HepG2 (cell line): ENCODE data around the gene IL6R. TPM values are rescaled to one million over a fixed set of nuclear protein-coding genes. Genes with fewer than 3 reads are reported as not detected.

Experiments used
- ATAC-seq: fragments of 200-7000 bp; cut with Tn5 transposase; 3 replicates; pipeline ENCODE4 v1.9.1; 2020; ENCODE audit warnings: mild to moderate bottlenecking, moderate library complexity
- BruUV-seq: library from RNA; stranded (reverse); fragments of 400-500 nt; replicated peaks from 2 replicates; lab custom pipeline; 2021; lab: Mats Ljungman, UMichigan
- CTCF ChIA-PET: fragments of 300-600 bp; formaldehyde crosslinking; extraction: SDS; loops from one replicate; lab custom pipeline; 2021; ENCODE audit warnings: low total read pairs, inconsistent platforms, low intra/inter-chr PET ratio; lab: Yijun Ruan, JAX
- POLR2A ChIA-PET: fragments of 350-600 bp; sonication (Branson Sonifier 250); formaldehyde crosslinking; loops from one replicate; lab custom pipeline; 2020; ENCODE audit warnings: antibody characterized with exemption, inconsistent platforms; lab: Yijun Ruan, JAX
- DNase-seq: peaks from one replicate; pipeline ENCODE4 v3.0.0-alpha.2; 2015; ENCODE audit warnings: low spot score
- FAIRE-seq: peaks from 3 replicates; lab custom pipeline; 2011; peaks lifted over from hg19 to GRCh38; lab: Jason Lieb, UNC
- H2AFZ ChIP-seq: one replicate; pipeline ENCODE4 v1.6.1; 2011; ENCODE audit warnings: low read length, inconsistent platforms
- H3K27ac ChIP-seq: fragments of 300-600 bp; 3 replicates; pipeline ENCODE4 v1.8.0; 2011; ENCODE audit warnings: mixed run types, mild to moderate bottlenecking, mixed read lengths, low read length, inconsistent platforms; ENCODE audit not compliant: insufficient read depth; ENCODE audit errors: extremely low read length
- H3K27me3 ChIP-seq, 2 experiments: fragments of 200-600 bp in 1 of 2; 2 replicates in 1 of 2; 3 replicates in 1 of 2; pipeline versions ENCODE4 v1.6.0 to v1.8.0; 2011; ENCODE audit warnings: low read length in 2 of 2, mild to moderate bottlenecking in 2 of 2, moderate library complexity in 2 of 2, inconsistent platforms in 1 of 2; ENCODE audit not compliant: insufficient read depth in 2 of 2, control insufficient read depth in 1 of 2
- H3K36me3 ChIP-seq, 2 experiments: fragments of 200-600 bp in 1 of 2; replicated peaks in 1 of 2; 2 replicates in 1 of 2; 3 replicates in 1 of 2; pipeline versions ENCODE4 v1.5.1 to v1.8.0; 2011; ENCODE audit warnings: low read length in 2 of 2, inconsistent platforms in 1 of 2; ENCODE audit not compliant: insufficient read depth in 2 of 2, control insufficient read depth in 1 of 2
- H3K4me1 ChIP-seq: 2 replicates; pipeline ENCODE4 v1.5.1; 2012; ENCODE audit warnings: low read length, inconsistent platforms; ENCODE audit not compliant: insufficient read depth
- H3K4me2 ChIP-seq: 2 replicates; pipeline ENCODE4 v1.6.0; 2011; ENCODE audit warnings: low read depth, low read length, inconsistent platforms
- H3K4me3 ChIP-seq, 3 experiments: fragments of 200-600 bp in 1 of 3; sonication (generic), shearing (Covaris generic) in 1 of 3; replicated peaks in 1 of 3; 2 replicates each; pipeline ENCODE4 v1.5.1; 2011 to 2016; ENCODE audit warnings: low read length in 3 of 3, inconsistent platforms in 2 of 3, low read depth in 2 of 3, mild to moderate bottlenecking in 2 of 3, control low read depth in 1 of 3, mixed read lengths in 1 of 3; ENCODE audit not compliant: insufficient read depth in 1 of 3
- H3K79me2 ChIP-seq: one replicate; pipeline ENCODE4 v1.6.1; 2011; ENCODE audit warnings: low read length, inconsistent platforms; ENCODE audit not compliant: insufficient read depth
- H3K9ac ChIP-seq: 2 replicates; pipeline ENCODE4 v1.6.0; 2011; ENCODE audit warnings: mild to moderate bottlenecking, low read depth, low read length, inconsistent platforms; ENCODE audit not compliant: insufficient read depth
- H3K9me3 ChIP-seq: 2 replicates; pipeline ENCODE4 v1.5.1; 2012; ENCODE audit warnings: mild to moderate bottlenecking, low read length
- H4K20me1 ChIP-seq: 2 replicates; pipeline ENCODE4 v1.6.0; 2011; ENCODE audit warnings: inconsistent platforms, mild to moderate bottlenecking, low read length, moderate library complexity; ENCODE audit not compliant: insufficient read depth
- ATRX ChIP-seq: sonication (generic); formaldehyde crosslinking; IDR thresholded peaks from 2 replicates; pipeline ENCODE4 v1.4.0; 2020; ENCODE audit warnings: missing genetic modification reagents, borderline replicate concordance
- CCDC6 ChIP-seq: sonication (generic); formaldehyde crosslinking; IDR thresholded peaks from 2 replicates; pipeline ENCODE4 v1.8.1; 2022; ENCODE audit warnings: mild to moderate bottlenecking, missing genetic modification reagents, moderate library complexity
- GATAD2A ChIP-seq: IDR thresholded peaks from 2 replicates; pipeline ENCODE4 v1.6.1; 2016
- KAT2B ChIP-seq: fragments of 150-350 bp; IDR thresholded peaks from 2 replicates; pipeline ENCODE4 v1.6.1; 2014; ENCODE audit warnings: low read depth, low read length, borderline replicate concordance
- MATR3 ChIP-seq: sonication (generic); formaldehyde crosslinking; IDR thresholded peaks from 2 replicates; pipeline ENCODE4 v1.4.0; 2020; ENCODE audit warnings: missing genetic modification reagents
- RFXANK ChIP-seq: IDR thresholded peaks from 2 replicates; pipeline ENCODE4 v1.6.1; 2016
- ZNF883 ChIP-seq: sonication (generic); formaldehyde crosslinking; IDR thresholded peaks from 2 replicates; pipeline ENCODE4 v1.5.1; 2020; ENCODE audit warnings: mild to moderate bottlenecking, missing genetic modification reagents; ENCODE audit errors: not compliant biosample characterization
- WGBS: methylation state at CpG from one replicate; pipeline ENCODE4 v1.1.6; 2017; ENCODE audit warnings: low lambda C conversion rate; 5-methylcytosine and 5-hydroxymethylcytosine counted together
- in situ Hi-C: cut with HindIII; loops from 2 replicates; pipeline ENCODE4 v1.10.0; 2017; ENCODE audit warnings: low pct_unique_long_range_greater_than_20kb; ENCODE audit not compliant: extremely low pct_ligation_motif_present
- intact Hi-C: fragments of 100-400 bp; cut with micrococcal nuclease; formaldehyde crosslinking; loops from one replicate; pipeline ENCODE4 v1.10.0; 2022; ENCODE audit not compliant: unreplicated experiment
- polyA plus RNA-seq, 8 experiments: library from polyadenylated mRNA; depleted of rRNA in 3 of 8; stranded (reverse) in 7 of 8; unstranded in 1 of 8; fragments of >200 nt; fragmentation: Illumina TruSeq in 4 of 8; extraction: Trizol in 4 of 8; gene quantifications; 2 replicates each; pipeline versions ENCODE4 v1.2.1 to v1.2.3, GENCODE V29; 2011 to 2016; ENCODE audit warnings: low read depth in 4 of 8, missing spikeins in 1 of 8, mixed read lengths in 1 of 8; ENCODE audit not compliant: insufficient read depth in 1 of 8
- total RNA-seq, 5 experiments: library from RNA; depleted of rRNA; stranded (reverse); fragments of >200 nt; fragmentation: Illumina TruSeq; extraction: Trizol; gene quantifications; 2 replicates each; pipeline ENCODE4 v1.2.3, GENCODE V29; 2016; ENCODE audit warnings: low read depth in 1 of 5
- TF ChIP-seq, protein P1 (sequence below): sonication (generic); formaldehyde crosslinking; IDR thresholded peaks from 2 replicates; pipeline ENCODE4 v1.5.1; 2020; ENCODE audit warnings: missing genetic modification reagents, mild to moderate bottlenecking, borderline replicate concordance
- TF ChIP-seq, protein P2 (sequence below): sonication (generic); formaldehyde crosslinking; IDR thresholded peaks from 2 replicates; pipeline ENCODE4 v1.4.0; 2020; ENCODE audit warnings: missing genetic modification reagents, borderline replicate concordance
- TF ChIP-seq, protein P3 (sequence below): sonication (generic); formaldehyde crosslinking; IDR thresholded peaks from 2 replicates; pipeline ENCODE4 v1.4.0; 2020; ENCODE audit warnings: mild to moderate bottlenecking, missing genetic modification reagents

Gene IL6R
- total and polyA plus RNA-seq, 2 of the 13 experiments (the other 11 are each of a cell fraction or from before 2014, with no cell fraction given) = 5.0 to 24.5 TPM

- in situ Hi-C loops = no loop called here
- H3K79me2 ChIP-seq = no peaks in the 10 kb centered on the region
- WGBS = 90% methylated on average over 9 of the region's 10 CpGs
- no TSS peak for BruUV-seq
- no peaks in the 10 kb centered on the region for H3K36me3 ChIP-seq
- no peak overlapping the region for H3K4me3 ChIP-seq
- CTCF ChIA-PET = no interaction called here
- no peaks in the 10 kb centered on the region for H4K20me1 ChIP-seq
- H3K9ac ChIP-seq = no peak overlapping the region
- peaks cover 83% of the 10 kb centered on the region for H3K4me1 ChIP-seq
- no peak overlapping the region for H3K4me2 ChIP-seq
- H3K9me3 ChIP-seq = no peaks in the 10 kb centered on the region
- FAIRE-seq = no peak
- POLR2A ChIA-PET = interaction anchor here (0.6 to 7.5 kb wide), 3 partner anchors 14 to 187 kb away, joined by 3 to 146 read pairs (median 48); partner anchors contain the start of gene IL6R
- no peaks in the 10 kb centered on the region for H3K27me3 ChIP-seq
- H2AFZ ChIP-seq = no peak overlapping the region
- ATAC-seq = no peak
- H3K27ac ChIP-seq = no peak overlapping the region
- no peak for DNase-seq
- intact Hi-C loops = no loop called here
- TF ChIP-seq MATR3 (CRISPR knock-in tag) (no peak), GATAD2A (CRISPR knock-in tag) (no peak), KAT2B (no peak), ATRX (CRISPR knock-in tag) (no peak), CCDC6 (no peak), ZNF883 (CRISPR knock-in tag) (no peak), RFXANK (CRISPR knock-in tag) (no peak)
- TF ChIP-seq, protein P1, sequence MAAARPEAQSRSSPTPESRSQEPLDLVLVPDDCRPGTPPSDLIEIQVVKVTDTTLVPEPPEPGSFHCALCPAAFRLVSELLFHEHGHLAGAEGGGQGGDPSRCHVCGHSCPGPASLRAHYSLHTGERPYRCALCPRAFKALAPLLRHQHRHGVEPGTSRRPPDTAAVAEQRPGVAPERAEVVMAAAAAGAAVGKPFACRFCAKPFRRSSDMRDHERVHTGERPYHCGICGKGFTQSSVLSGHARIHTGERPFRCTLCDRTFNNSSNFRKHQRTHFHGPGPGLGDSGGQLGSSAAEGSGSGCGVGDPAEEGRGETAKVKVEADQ = no peak
- TF ChIP-seq, protein P2, sequence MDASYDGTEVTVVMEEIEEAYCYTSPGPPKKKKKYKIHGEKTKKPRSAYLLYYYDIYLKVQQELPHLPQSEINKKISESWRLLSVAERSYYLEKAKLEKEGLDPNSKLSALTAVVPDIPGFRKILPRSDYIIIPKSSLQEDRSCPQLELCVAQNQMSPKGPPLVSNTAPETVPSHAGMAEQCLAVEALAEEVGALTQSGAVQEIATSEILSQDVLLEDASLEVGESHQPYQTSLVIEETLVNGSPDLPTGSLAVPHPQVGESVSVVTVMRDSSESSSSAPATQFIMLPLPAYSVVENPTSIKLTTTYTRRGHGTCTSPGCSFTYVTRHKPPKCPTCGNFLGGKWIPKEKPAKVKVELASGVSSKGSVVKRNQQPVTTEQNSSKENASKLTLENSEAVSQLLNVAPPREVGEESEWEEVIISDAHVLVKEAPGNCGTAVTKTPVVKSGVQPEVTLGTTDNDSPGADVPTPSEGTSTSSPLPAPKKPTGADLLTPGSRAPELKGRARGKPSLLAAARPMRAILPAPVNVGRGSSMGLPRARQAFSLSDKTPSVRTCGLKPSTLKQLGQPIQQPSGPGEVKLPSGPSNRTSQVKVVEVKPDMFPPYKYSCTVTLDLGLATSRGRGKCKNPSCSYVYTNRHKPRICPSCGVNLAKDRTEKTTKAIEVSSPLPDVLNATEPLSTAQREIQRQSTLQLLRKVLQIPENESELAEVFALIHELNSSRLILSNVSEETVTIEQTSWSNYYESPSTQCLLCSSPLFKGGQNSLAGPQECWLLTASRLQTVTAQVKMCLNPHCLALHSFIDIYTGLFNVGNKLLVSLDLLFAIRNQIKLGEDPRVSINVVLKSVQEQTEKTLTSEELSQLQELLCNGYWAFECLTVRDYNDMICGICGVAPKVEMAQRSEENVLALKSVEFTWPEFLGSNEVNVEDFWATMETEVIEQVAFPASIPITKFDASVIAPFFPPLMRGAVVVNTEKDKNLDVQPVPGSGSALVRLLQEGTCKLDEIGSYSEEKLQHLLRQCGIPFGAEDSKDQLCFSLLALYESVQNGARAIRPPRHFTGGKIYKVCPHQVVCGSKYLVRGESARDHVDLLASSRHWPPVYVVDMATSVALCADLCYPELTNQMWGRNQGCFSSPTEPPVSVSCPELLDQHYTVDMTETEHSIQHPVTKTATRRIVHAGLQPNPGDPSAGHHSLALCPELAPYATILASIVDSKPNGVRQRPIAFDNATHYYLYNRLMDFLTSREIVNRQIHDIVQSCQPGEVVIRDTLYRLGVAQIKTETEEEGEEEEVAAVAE (CRISPR knock-in tag) = no peak
- TF ChIP-seq, protein P3, sequence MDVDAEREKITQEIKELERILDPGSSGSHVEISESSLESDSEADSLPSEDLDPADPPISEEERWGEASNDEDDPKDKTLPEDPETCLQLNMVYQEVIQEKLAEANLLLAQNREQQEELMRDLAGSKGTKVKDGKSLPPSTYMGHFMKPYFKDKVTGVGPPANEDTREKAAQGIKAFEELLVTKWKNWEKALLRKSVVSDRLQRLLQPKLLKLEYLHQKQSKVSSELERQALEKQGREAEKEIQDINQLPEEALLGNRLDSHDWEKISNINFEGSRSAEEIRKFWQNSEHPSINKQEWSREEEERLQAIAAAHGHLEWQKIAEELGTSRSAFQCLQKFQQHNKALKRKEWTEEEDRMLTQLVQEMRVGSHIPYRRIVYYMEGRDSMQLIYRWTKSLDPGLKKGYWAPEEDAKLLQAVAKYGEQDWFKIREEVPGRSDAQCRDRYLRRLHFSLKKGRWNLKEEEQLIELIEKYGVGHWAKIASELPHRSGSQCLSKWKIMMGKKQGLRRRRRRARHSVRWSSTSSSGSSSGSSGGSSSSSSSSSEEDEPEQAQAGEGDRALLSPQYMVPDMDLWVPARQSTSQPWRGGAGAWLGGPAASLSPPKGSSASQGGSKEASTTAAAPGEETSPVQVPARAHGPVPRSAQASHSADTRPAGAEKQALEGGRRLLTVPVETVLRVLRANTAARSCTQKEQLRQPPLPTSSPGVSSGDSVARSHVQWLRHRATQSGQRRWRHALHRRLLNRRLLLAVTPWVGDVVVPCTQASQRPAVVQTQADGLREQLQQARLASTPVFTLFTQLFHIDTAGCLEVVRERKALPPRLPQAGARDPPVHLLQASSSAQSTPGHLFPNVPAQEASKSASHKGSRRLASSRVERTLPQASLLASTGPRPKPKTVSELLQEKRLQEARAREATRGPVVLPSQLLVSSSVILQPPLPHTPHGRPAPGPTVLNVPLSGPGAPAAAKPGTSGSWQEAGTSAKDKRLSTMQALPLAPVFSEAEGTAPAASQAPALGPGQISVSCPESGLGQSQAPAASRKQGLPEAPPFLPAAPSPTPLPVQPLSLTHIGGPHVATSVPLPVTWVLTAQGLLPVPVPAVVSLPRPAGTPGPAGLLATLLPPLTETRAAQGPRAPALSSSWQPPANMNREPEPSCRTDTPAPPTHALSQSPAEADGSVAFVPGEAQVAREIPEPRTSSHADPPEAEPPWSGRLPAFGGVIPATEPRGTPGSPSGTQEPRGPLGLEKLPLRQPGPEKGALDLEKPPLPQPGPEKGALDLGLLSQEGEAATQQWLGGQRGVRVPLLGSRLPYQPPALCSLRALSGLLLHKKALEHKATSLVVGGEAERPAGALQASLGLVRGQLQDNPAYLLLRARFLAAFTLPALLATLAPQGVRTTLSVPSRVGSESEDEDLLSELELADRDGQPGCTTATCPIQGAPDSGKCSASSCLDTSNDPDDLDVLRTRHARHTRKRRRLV (CRISPR knock-in tag) = no peak
Observed at GRCh38 chr1:154420961-154421924, 16.1 kb downstream of the IL6R start.
